Activated B cell treated with CpG ODN at 0.5 μM for 24 hours (primary cell): ENCODE data around the gene DPP10. TPM values are rescaled to one million over a fixed set of nuclear protein-coding genes. Genes with fewer than 3 reads are reported as not detected.

Source experiments
- ATAC-seq: fragments of 200-7000 bp; cut with Tn5 transposase; one replicate; pipeline ENCODE4 v1.10.0; 2021; ENCODE audit warnings: low read depth, mild to moderate bottlenecking, moderate library complexity
- CTCF ChIA-PET: fragments of 350-600 bp; sonication (Branson Sonifier 250); formaldehyde crosslinking; loops from one replicate; lab custom pipeline; 2021; ENCODE audit warnings: antibody characterized with exemption; lab: Charles Lee
- POLR2A ChIA-PET: fragments of 350-600 bp; sonication (Branson Sonifier 250); formaldehyde crosslinking; loops from one replicate; lab custom pipeline; 2021; ENCODE audit warnings: antibody characterized with exemption; lab: Charles Lee
- DNase-seq: peaks from one replicate; pipeline ENCODE4 v3.0.0; 2022
- H3K27ac Mint-ChIP-seq: one replicate; pipeline ENCODE4 v1.8.0; 2020; ENCODE audit warnings: mixed read lengths
- H3K27me3 Mint-ChIP-seq: one replicate; pipeline ENCODE4 v1.8.0; 2021; ENCODE audit warnings: mixed read lengths
- H3K36me3 Mint-ChIP-seq: one replicate; pipeline ENCODE4 v1.8.0; 2021; ENCODE audit warnings: low read depth, mixed read lengths
- H3K4me1 Mint-ChIP-seq: one replicate; pipeline ENCODE4 v1.8.0; 2021; ENCODE audit warnings: mixed read lengths
- H3K4me3 Mint-ChIP-seq: one replicate; pipeline ENCODE4 v1.8.0; 2020; ENCODE audit warnings: mild to moderate bottlenecking, mixed read lengths
- H3K9me3 Mint-ChIP-seq: one replicate; pipeline ENCODE4 v1.8.0; 2020; ENCODE audit warnings: mixed read lengths
- intact Hi-C: fragments of 100-400 bp; cut with micrococcal nuclease; formaldehyde crosslinking; loops from one replicate; pipeline ENCODE4 v1.15.1; 2024
- total RNA-seq: library from RNA; stranded (reverse); gene quantifications from 2 replicates; pipeline ENCODE4 v1.2.3, GENCODE V29; 2022
- TF ChIP-seq, protein P1 (sequence below): fragments of 200-600 bp; IDR thresholded peaks from one replicate; pipeline ENCODE4 v1.8.0; 2022; ENCODE audit warnings: antibody characterized with exemption, mild to moderate bottlenecking

Gene DPP10
- total RNA-seq, 1 donor from 2014 or later = not detected

- Mint-ChIP-seq H3K9me3 (peaks cover 5% of the 10 kb centered on the region), H3K4me1 (no peaks in the 10 kb centered on the region), H3K36me3 (no peaks in the 10 kb centered on the region), H3K27ac (no peak overlapping the region), H3K4me3 (no peak overlapping the region), H3K27me3 (no peaks in the 10 kb centered on the region)
- TF ChIP-seq, protein P1, sequence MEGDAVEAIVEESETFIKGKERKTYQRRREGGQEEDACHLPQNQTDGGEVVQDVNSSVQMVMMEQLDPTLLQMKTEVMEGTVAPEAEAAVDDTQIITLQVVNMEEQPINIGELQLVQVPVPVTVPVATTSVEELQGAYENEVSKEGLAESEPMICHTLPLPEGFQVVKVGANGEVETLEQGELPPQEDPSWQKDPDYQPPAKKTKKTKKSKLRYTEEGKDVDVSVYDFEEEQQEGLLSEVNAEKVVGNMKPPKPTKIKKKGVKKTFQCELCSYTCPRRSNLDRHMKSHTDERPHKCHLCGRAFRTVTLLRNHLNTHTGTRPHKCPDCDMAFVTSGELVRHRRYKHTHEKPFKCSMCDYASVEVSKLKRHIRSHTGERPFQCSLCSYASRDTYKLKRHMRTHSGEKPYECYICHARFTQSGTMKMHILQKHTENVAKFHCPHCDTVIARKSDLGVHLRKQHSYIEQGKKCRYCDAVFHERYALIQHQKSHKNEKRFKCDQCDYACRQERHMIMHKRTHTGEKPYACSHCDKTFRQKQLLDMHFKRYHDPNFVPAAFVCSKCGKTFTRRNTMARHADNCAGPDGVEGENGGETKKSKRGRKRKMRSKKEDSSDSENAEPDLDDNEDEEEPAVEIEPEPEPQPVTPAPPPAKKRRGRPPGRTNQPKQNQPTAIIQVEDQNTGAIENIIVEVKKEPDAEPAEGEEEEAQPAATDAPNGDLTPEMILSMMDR = no peak
- CTCF ChIA-PET = no interaction called here
- intact Hi-C loops = no loop called here
- DNase-seq (no peak), ATAC-seq (no peak)
- POLR2A ChIA-PET = no interaction called here
Observed at GRCh38 chr2:115825912-115826311, 1383.5 kb downstream of the DPP10 start.

- ChIA-PET CTCF (no interaction called here), POLR2A (no interaction called here)
- TF ChIP-seq, protein P1 = no peak
- ATAC-seq = no peak
- Mint-ChIP-seq H3K9me3 (peaks cover 12% of the 10 kb centered on the region), H3K36me3 (no peaks in the 10 kb centered on the region), H3K27me3 (no peaks in the 10 kb centered on the region), H3K4me3 (no peak overlapping the region), H3K27ac (no peak overlapping the region), H3K4me1 (no peaks in the 10 kb centered on the region)
- intact Hi-C loops = no loop called here
- DNase-seq = no peak
Observed at GRCh38 chr2:115833196-115833595, 1390.8 kb downstream of the DPP10 start.

GRCh38 chr2:115838539-115838938 lies 1396.1 kb downstream of the DPP10 start:
- H3K4me3 Mint-ChIP-seq = no peak overlapping the region
- CTCF ChIA-PET = no interaction called here
- H3K27ac Mint-ChIP-seq = no peak overlapping the region
- DNase-seq (no peak), ATAC-seq (no peak)
- intact Hi-C loops = no loop called here
- POLR2A ChIA-PET = no interaction called here
- no peaks in the 10 kb centered on the region for H3K36me3 Mint-ChIP-seq
- TF ChIP-seq, protein P1 = no peak
- no peaks in the 10 kb centered on the region for H3K27me3 Mint-ChIP-seq
- H3K9me3 Mint-ChIP-seq = peaks cover 10% of the 10 kb centered on the region
- no peaks in the 10 kb centered on the region for H3K4me1 Mint-ChIP-seq

- Mint-ChIP-seq H3K4me1 (no peaks in the 10 kb centered on the region), H3K4me3 (no peak overlapping the region), H3K36me3 (no peaks in the 10 kb centered on the region), H3K27ac (no peak overlapping the region), H3K9me3 (peaks cover 9% of the 10 kb centered on the region), H3K27me3 (no peaks in the 10 kb centered on the region)
- TF ChIP-seq, protein P1 = no peak
- CTCF ChIA-PET = no interaction called here
- no peak for ATAC-seq
- POLR2A ChIA-PET = no interaction called here
- intact Hi-C loops = no loop called here
- no peak for DNase-seq
Observed at GRCh38 chr2:115842306-115842705, 1399.9 kb downstream of the DPP10 start.

GRCh38 chr2:115848192-115848591 lies 1405.8 kb downstream of the DPP10 start:
- intact Hi-C loops = no loop called here
- no peak overlapping the region for H3K27ac Mint-ChIP-seq
- TF ChIP-seq, protein P1 = no peak
- ATAC-seq = no peak
- no peak overlapping the region for H3K4me3 Mint-ChIP-seq
- H3K9me3 Mint-ChIP-seq = peaks cover 20% of the 10 kb centered on the region
- CTCF ChIA-PET = no interaction called here
- no peaks in the 10 kb centered on the region for H3K36me3 Mint-ChIP-seq
- H3K27me3 Mint-ChIP-seq = no peaks in the 10 kb centered on the region
- POLR2A ChIA-PET = no interaction called here
- no peaks in the 10 kb centered on the region for H3K4me1 Mint-ChIP-seq
- no peak for DNase-seq
